Vagina (tissue), 2 donors: Measurements from ENCODE around the gene TSEN54. TPM values are rescaled to one million over a fixed set of nuclear protein-coding genes. Genes with fewer than 3 reads are reported as not detected.

Source experiments
- DNase-seq, 2 donors: peaks; one replicate each; pipeline ENCODE4 v3.0.0-alpha.2; 2017; ENCODE audit errors: extremely low spot score in 2 of 2
- H3K27ac ChIP-seq: fragments of 200-600 bp; sonication (generic); one replicate; pipeline ENCODE4 v1.5.1; 2019
- H3K27me3 ChIP-seq: fragments of 200-600 bp; sonication (generic); one replicate; pipeline ENCODE4 v1.5.1; 2019
- H3K36me3 ChIP-seq, 2 donors: fragments of 200-600 bp; sonication (generic); one replicate each; pipeline ENCODE4 v1.5.1; 2017 to 2019
- H3K4me1 ChIP-seq: fragments of 200-600 bp; sonication (generic); one replicate; pipeline ENCODE4 v1.5.1; 2019
- H3K4me3 ChIP-seq, 2 donors: fragments of 200-600 bp; sonication (generic); 1 replicate in 1 of 2; 2 replicates in 1 of 2; pipeline ENCODE4 v1.5.1; 2016 to 2019
- H3K9me3 ChIP-seq: fragments of 200-600 bp; sonication (generic); one replicate; pipeline ENCODE4 v1.5.1; 2019
- POLR2A ChIP-seq, 2 donors: fragments of 450-650 bp; IDR thresholded peaks; one replicate each; pipeline ENCODE4 v1.6.1; 2017; ENCODE audit warnings: antibody characterized with exemption in 2 of 2, mild to moderate bottlenecking in 2 of 2, moderate library complexity in 2 of 2
- POLR2AphosphoS5 ChIP-seq, 2 donors: sonication (generic); formaldehyde crosslinking; IDR thresholded peaks; one replicate each; pipeline ENCODE4 v1.9.0; 2017; ENCODE audit warnings: antibody characterized with exemption in 2 of 2, mild to moderate bottlenecking in 2 of 2, low read depth in 1 of 2; ENCODE audit not compliant: insufficient read depth in 1 of 2
- intact Hi-C: fragments of 100-400 bp; cut with DNase I; formaldehyde crosslinking; loops from one replicate; pipeline ENCODE4 v1.15.1; 2023
- total RNA-seq: library from RNA; depleted of rRNA; stranded (reverse); fragments of >200 nt; gene quantifications from one replicate; pipeline ENCODE4 v1.2.3, GENCODE V29; 2016
- TF ChIP-seq, protein P1 (sequence below), 3 experiments: fragments of 450-650 bp in 2 of 3; fragments of 200-600 bp in 1 of 3; sonication (generic) in 1 of 3; IDR thresholded peaks; one replicate each; pipeline ENCODE4 v1.5.1; 2017 to 2019; ENCODE audit warnings: antibody characterized with exemption in 3 of 3, mild to moderate bottlenecking in 2 of 3, moderate library complexity in 2 of 3

Gene TSEN54
- total RNA-seq = 30.9 TPM

GRCh38 chr17:75516255-75516618 is at the start of gene TSEN54:
TSS of gene TSEN54 (plus strand) at chr17:75516528. CDS start at chr17:75516561, 33 bp downstream.
- peaks cover 52% of the 10 kb centered on the region for H3K4me1 ChIP-seq
- no peak for DNase-seq
- H3K4me3 ChIP-seq = peak within 1 kb of the TSS; percentile 82 to 97
- H3K27ac ChIP-seq = peak within 1 kb of the TSS; percentile 92
- H3K27me3 ChIP-seq = no peaks in the 10 kb centered on the region
- no peaks in the 10 kb centered on the region for H3K9me3 ChIP-seq
- peaks cover 0 to 10% of the 10 kb centered on the region in 2 donors for H3K36me3 ChIP-seq
- intact Hi-C loops = loop anchor here (5.0 kb wide), 1 partner anchor 89 kb away; no protein-coding TSS in a partner anchor
- TF ChIP-seq POLR2A (IDR thresholded peaks at IDR 0.05) (no peak), POLR2AphosphoS5 (IDR thresholded peaks at IDR 0.05; ENCODE audit: insufficient read depth in 1 of 2, low read depth in 1 of 2) (peak in 1 of 2 donors; percentile 41)
- TF ChIP-seq, protein P1, sequence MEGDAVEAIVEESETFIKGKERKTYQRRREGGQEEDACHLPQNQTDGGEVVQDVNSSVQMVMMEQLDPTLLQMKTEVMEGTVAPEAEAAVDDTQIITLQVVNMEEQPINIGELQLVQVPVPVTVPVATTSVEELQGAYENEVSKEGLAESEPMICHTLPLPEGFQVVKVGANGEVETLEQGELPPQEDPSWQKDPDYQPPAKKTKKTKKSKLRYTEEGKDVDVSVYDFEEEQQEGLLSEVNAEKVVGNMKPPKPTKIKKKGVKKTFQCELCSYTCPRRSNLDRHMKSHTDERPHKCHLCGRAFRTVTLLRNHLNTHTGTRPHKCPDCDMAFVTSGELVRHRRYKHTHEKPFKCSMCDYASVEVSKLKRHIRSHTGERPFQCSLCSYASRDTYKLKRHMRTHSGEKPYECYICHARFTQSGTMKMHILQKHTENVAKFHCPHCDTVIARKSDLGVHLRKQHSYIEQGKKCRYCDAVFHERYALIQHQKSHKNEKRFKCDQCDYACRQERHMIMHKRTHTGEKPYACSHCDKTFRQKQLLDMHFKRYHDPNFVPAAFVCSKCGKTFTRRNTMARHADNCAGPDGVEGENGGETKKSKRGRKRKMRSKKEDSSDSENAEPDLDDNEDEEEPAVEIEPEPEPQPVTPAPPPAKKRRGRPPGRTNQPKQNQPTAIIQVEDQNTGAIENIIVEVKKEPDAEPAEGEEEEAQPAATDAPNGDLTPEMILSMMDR (IDR thresholded peaks at IDR 0.05) = no peak

GRCh38 chr17:75468291-75468754 is 48.0 kb upstream of the TSEN54 start:
- intact Hi-C loops = no loop called here
- DNase-seq = no peak
- Histone ChIP-seq H3K9me3 (no peaks in the 10 kb centered on the region), H3K27ac (no peak overlapping the region), H3K4me3 (no peak overlapping the region), H3K27me3 (no peaks in the 10 kb centered on the region), H3K36me3 (no peaks in the 10 kb centered on the region), H3K4me1 (peaks cover 12% of the 10 kb centered on the region)
- TF ChIP-seq POLR2AphosphoS5 (IDR thresholded peaks at IDR 0.05; ENCODE audit: insufficient read depth in 1 of 2, low read depth in 1 of 2) = no peak
- no peak for TF ChIP-seq POLR2A (IDR thresholded peaks at IDR 0.05)
- TF ChIP-seq, protein P1 (IDR thresholded peaks at IDR 0.05) = no peak

- H3K27ac ChIP-seq = no peak overlapping the region
- intact Hi-C loops = no loop called here
These were observed 47.5 kb upstream of the TSEN54 start for GRCh38 chr17:75468779-75469373.

DNA sequence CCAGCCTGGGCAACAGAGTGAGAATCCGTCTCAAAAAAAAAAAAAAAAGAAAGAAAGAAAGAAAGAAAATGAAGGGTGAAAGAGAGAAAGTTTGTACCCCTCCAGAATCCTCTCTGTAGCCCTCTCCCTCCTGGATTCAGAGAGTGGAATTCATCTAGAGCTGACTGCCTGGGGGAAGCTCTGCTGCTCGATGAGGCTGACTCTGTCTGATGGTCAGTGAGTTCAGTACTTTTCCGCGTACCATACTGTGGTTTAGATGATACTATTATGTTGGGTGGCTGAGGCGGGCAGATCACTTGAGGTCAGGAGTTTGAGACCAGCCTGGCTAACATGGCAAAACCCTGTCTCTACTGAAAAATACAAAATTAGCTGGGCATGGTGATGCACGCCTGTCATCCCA is 45.1 kb upstream of the TSEN54 start:
- H3K9me3 ChIP-seq = no peaks in the 10 kb centered on the region
- no peak overlapping the region for H3K4me3 ChIP-seq
- intact Hi-C loops = no loop called here
- no peaks in the 10 kb centered on the region for H3K27me3 ChIP-seq
- H3K27ac ChIP-seq = no peak overlapping the region
- TF ChIP-seq POLR2AphosphoS5 (IDR thresholded peaks at IDR 0.05; ENCODE audit: insufficient read depth in 1 of 2, low read depth in 1 of 2) (no peak), POLR2A (IDR thresholded peaks at IDR 0.05) (no peak)
- TF ChIP-seq, protein P1 (IDR thresholded peaks at IDR 0.05) = no peak
- H3K4me1 ChIP-seq = peaks cover 30% of the 10 kb centered on the region
- no peaks in the 10 kb centered on the region for H3K36me3 ChIP-seq
- no peak for DNase-seq

More at GRCh38 chr17:75468779-75469373, 47.5 kb upstream of the TSEN54 start:
- no peak for DNase-seq
- Histone ChIP-seq H3K4me1 (peaks cover 12% of the 10 kb centered on the region), H3K9me3 (no peaks in the 10 kb centered on the region), H3K36me3 (no peaks in the 10 kb centered on the region), H3K4me3 (no peak overlapping the region), H3K27me3 (no peaks in the 10 kb centered on the region)
- TF ChIP-seq POLR2A (IDR thresholded peaks at IDR 0.05) (no peak), POLR2AphosphoS5 (IDR thresholded peaks at IDR 0.05; ENCODE audit: insufficient read depth in 1 of 2, low read depth in 1 of 2) (no peak)
- TF ChIP-seq, protein P1 (IDR thresholded peaks at IDR 0.05) = no peak

DNA sequence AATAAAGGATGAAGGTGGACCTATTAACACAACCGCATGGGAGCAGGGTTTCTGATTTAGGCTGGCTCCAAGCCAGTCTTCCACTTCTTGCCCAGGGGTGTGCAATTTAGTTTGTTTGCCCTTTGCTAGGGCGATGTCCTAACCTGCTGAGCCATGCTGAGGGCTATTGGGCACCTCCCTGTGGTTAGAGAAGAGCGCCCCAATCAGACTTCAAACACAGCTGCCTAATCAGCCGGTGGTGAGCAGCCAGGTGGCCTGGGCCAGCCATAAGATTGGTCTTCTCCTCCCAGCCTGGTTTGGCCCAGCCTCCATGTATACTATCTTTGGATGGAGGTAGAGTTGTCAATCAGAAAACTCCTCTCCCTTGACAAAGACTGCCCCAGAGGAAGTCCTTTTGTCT is 44.2 kb upstream of the TSEN54 start:
- Histone ChIP-seq H3K9me3 (no peaks in the 10 kb centered on the region), H3K4me3 (no peak overlapping the region), H3K27ac (no peak overlapping the region), H3K36me3 (no peaks in the 10 kb centered on the region), H3K27me3 (no peaks in the 10 kb centered on the region), H3K4me1 (peaks cover 39% of the 10 kb centered on the region)
- DNase-seq = no peak
- TF ChIP-seq POLR2AphosphoS5 (IDR thresholded peaks at IDR 0.05; ENCODE audit: insufficient read depth in 1 of 2, low read depth in 1 of 2) = no peak
- TF ChIP-seq, protein P1 (IDR thresholded peaks at IDR 0.05) = no peak
- no peak for TF ChIP-seq POLR2A (IDR thresholded peaks at IDR 0.05)
- intact Hi-C loops = no loop called here
